TTC549 (cell line): ENCODE measurements around the gene ARF1.
"Not testable (repeated sequence)": the region's sequence is repeated elsewhere in the genome, so short reads cannot be mapped to it uniquely, and the experiment has no call there.

ENCODE experiments used
- FAIRE-seq: peaks from 2 replicates; lab custom pipeline; 2012; peaks lifted over from hg19 to GRCh38; lab: Jason Lieb, UNC

ARF1 gene

DNA sequence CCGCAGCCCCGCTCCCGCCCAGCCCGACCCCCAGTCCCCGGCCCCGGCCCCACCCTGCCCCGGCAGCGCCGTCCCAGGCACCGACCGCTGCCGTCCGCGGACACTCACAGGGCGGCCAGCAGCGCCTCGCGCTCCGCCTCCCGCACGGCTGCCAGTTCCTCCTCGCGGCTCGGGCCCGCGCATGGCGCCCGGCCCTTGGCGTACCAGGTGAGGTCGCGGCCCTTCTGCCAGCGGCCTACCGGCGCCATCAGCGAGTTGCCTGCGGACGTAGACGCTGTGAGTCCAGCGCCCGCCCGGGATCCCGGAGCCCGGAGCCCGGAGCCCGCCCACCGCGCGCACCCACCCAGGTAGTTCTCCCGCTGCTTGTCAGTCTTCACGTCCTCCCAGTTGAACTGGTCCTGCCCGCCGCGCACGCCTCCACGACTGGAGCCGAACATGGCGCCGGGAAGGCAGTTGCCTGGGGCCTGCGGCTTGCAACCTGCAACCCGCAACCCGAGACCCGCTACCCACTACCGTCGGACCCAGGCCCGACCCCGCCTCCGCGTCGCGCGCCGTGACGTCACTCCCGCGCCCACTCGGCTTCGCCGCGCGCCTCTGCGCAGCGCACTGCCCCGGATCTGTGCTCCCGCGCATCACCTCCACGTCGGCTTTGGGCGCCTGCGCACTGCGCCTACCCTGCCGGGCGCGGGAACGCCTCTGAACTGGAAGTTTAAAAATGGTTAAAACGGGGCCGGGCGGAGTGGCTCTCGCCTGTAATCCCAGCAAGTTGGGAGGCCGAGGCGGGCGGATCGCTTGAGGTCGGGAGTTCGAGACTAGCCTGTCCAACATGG lies 20.5 kb downstream of the ARF1 start, which contains the start of gene C1orf35:
Gene C1orf35 (minus strand): TSS at position 535 of the 830 bp plus-strand sequence. CDS start 98 bp downstream, at position 437.
- FAIRE-seq = peak; percentile 70

- FAIRE-seq = no peak
Observed at GRCh38 chr1:228104526-228105269, 22.2 kb downstream of the ARF1 start.

DNA sequence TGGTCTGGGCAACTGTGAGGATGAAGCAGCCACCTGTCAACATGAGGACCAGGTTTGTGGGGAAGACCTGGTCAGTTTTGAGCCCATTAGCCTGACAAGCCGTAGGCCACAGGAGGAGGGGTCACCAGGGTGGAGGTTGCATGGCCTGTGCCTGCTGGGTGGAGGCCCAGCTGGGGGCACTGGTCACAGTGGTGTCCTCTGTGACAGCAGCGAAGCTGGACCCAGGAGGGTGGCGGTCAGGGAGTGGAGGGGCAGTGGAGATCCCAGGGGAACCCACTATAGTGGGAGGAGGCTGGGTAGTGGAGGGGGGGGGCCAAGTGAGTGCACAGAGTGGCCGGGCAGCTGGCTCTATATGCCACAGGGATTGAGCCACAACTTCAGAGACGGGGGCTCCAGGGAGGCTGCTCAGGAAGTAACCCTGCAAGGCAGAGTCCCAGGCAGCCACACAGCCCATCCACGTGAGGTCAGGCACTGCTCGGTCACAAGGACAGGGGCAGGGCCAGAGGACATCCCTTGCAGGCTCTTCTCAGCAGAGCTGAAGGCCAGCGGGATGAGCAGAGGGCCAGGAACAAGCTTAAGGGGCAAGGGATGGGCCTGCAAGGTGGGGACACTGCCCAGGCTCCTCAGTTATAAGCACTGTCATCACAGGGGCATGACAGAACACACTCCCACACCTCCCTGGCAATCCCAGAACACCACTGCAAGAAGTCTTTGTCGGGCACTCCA lies 22.9 kb downstream of the ARF1 start:
- FAIRE-seq = no peak

- no peak for FAIRE-seq
Observed at GRCh38 chr1:228105996-228106799, 23.7 kb downstream of the ARF1 start.

DNA sequence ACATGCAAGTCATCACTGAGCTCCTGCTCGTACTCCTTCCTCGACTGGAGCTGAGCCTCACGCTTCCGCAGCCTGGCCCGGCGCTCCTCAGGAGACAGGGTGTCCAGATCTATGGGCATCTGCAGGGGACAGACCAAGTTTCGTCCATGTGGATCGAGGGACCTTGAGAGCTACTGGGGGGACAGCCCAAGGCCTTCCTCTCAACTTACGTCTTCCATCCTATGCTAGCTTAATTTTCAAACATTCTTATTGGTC lies 24.2 kb downstream of the ARF1 start:
- FAIRE-seq = no peak

DNA sequence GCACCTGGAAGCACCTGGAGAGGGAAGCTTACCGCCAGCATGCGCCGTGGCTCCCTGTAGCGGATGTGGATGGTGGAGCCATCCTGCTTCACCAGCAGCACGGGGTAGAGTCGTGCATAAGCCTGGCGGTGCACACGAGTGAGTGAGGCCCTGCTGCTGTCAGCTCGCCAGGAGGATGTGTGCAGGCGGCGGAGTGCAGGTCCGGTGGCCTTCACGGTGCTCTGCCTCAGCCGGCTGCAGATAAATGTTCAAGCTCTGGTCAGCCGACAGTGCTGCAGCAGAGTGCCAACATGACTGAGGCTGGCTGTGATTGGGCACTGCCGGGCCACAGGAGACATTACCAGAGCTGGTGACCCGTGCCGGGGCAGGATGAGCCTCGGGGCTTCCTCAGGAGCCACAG lies 25.1 kb downstream of the ARF1 start:
- no peak for FAIRE-seq

DNA sequence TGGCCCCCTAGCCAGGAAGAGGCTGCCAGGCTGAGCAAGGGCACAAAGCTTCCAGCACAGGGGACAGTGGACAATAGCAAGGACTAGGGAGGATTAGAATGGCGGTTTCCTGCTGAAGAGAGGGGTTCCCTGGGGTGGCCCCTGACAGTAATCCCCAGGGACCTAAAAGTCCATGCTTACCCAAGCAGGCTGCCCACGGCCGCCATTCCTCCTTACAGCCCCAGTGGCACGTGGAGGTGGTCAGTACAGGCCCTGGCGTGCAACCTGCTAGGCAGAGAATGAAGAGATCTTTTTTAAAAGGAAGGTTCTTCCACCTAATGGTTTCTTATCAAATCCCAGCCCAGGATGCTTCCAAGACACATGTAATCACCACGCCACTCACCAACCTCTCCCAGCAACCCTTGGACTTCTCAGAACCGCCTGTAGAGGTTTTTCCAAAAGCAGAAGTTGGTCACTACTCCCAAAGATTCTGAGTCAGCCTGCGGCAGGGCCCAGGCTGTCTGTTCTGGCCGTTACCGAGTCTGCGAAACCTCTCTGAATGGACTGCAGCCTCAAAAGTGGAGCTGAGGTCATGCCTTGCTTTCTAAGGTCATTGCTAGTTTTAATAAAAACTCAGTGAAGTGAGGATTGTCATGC lies 25.7 kb downstream of the ARF1 start:
- no peak for FAIRE-seq

GRCh38 chr1:228108742-228109072 lies 26.2 kb downstream of the ARF1 start:
- no peak for FAIRE-seq

DNA sequence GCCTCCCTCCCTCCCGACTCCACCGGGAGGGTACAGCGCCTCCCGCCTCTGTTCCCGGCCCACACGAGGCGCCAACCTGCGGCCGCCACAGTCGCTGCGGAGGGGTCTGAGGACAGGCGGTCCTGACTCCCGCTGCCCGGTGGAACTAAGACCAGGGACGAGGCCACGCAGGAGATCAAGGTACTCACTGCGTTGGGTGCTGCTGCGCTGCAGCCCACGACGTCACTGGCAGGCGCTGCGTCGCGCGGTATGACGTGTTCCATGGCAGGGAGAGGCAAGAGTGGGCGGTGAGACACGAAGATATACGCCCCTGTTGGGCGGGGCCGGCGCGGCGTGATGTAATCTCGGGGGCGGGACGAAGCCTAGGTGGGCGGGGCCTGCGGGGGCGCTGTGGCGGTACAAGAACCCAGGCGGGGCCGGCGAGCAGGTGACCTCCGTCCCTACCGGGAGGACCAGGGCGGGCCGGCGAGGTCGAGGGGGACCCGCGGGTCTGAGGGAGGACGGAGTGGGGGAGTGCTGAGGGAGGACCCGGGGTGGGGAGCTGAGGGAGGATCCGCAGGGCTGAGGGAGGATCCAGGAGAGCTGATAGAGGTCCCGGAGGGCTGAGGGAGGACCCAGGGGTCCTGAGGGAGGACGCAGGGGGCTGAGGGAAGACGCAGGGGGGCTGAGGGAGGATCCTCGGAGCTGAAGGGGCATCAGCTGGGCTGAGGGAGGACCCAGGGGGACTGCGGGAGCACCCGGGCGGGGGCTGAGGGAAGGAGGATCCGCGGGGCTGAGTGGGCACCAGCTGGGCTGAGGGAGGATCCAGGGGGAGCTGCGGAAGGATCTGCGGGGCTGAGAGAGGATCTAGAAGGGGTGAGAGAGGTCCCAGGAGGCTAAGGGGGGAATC lies 26.8 kb downstream of the ARF1 start, which contains the start of gene MRPL55:
Gene MRPL55 (minus strand): TSS at position 227 of the 889 bp plus-strand sequence. CDS start 1,039 bp downstream, outside the sequence.
- FAIRE-seq = peak; percentile 94

- no peak for FAIRE-seq
Observed at GRCh38 chr1:228109962-228110488, 27.5 kb downstream of the ARF1 start.

GRCh38 chr1:228110556-228110955 lies 28.0 kb downstream of the ARF1 start:
- FAIRE-seq = no peak

- not testable (repeated sequence) for FAIRE-seq
Observed at GRCh38 chr1:228111315-228111714, 28.8 kb downstream of the ARF1 start.

DNA sequence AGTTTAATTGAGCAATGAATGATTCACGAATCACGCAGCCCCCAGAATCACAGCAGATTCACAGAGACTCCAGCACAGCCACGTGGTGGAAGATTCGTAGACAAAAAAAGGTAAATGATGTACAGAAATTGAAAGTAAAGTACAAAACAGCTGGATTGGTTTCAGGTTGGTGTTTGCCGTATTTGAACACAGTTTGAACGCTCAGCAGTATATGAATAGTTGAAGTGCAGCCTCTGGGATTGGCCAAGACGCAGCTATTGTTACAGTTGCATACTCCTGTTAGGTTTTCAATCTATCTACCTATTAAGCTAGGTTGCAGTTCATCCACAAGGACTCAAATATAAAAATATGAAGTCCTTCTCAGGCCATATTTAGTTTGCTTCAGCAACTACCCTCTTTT lies 29.7 kb downstream of the ARF1 start:
- FAIRE-seq = no peak

- no peak for FAIRE-seq
Observed at GRCh38 chr1:228112617-228113016, 30.1 kb downstream of the ARF1 start.

GRCh38 chr1:228114827-228115226 lies 32.3 kb downstream of the ARF1 start:
- FAIRE-seq = peak; percentile 64

DNA sequence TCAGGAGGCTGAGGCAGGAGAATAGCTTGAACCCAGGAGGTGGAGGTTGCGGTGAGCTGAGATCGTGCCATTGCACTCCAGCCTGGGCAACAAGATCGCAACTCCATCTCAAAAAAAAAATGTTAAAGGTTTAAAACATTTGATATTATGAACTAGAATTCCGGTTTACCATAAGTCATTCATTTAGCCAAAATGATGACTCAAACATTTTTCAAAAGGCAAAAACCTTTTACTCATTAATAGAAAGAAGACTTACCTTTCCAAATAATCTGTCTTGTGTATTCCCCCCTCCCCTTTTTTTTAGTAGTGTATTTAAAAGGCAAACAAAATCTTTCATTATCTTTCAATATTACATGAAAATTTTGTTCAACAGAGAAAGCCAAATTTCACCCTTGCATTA lies 34.8 kb downstream of the ARF1 start:
- FAIRE-seq = no peak

DNA sequence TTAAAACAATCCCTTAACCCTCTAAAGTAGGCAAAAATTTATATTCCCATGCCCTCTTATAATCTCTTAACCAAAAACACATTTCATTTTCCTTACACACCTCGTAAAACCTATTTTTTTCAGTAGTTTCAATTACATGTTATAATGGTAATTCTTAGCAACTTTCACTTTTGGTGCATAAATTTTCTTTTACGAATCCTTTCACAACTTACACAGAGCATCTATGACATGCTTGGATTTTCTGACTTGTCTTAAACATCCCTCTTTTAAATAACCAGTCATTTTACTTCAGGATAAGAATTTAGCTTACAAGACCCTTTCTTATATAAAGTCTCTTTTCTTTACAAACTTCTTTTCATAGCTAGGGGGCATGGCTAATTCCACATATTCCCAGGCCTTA lies 35.5 kb downstream of the ARF1 start:
- FAIRE-seq = no peak

DNA sequence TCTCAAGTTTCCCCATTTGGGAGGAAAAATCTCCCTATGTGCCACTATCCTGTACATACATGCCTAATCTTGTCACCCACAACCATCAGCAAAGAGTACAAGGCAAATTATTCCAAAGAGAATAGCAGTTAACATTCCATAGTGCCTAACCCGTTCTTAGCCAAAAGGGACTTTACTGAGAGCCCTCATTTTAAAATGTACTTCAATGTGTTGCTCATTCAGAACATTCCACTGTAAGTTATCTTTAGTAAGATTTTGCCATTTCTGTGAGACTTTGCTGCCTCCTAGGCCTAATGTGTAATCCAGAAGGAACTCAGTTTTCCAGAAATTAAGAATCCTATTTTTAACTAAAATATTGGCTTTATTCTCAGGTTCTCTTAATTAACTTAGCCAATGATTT lies 37.8 kb downstream of the ARF1 start:
- FAIRE-seq = no peak

DNA sequence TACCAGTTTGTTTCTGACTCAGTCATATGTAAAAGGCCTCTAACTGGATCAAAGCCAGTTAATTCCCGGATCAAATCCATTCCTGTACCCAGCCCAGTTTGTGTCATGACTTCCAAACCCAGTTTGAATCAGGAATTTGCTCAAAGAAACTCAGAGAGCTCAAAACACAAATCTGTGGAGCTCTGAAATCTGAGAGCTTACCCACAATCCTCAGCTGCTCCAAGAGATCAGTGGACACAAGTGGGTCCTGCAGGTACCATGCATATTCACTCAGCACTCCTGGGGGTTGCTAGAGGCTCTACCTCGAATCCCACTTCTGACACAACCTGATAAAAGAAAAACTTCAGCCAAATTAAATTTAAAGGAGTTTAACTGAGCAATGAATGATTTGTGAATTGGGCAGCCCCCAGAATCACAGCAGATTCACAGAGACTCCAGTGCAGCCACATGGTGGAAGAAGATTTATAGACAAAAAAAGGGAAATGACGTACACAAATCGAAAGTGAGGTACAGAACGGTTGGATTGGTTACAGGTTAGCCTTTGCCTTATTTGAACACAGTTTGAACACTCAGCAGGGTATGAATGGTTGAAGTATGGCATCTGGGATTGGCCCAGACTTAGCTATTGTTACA lies 38.5 kb downstream of the ARF1 start:
- FAIRE-seq = no peak

DNA sequence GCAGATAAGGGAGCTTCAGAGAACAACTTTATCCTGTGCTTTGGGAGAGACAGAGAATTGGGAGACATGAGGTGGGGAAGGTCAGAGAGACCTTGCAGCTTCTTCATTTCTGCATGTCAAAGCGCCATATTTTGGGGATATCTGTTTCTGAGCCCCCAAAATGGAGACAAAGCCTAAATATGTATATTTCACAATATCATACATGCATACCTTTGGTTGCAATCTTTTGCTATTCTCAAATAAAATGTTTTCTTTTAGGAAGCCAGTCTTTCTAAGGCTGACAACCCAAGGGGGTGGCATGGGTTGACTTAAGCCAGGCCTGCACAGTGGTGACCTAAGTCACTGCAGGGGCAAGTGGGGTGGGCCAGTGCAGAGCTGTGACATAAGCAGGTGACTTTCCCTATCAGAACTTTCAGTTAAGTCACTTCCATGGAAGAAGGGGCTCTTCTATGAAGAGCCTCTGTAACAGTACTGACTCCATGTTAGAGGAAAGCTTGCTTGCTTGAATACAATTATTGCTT lies 40.5 kb downstream of the ARF1 start:
- no peak for FAIRE-seq
